WERI-Rb-1 (cell line): Measurements from ENCODE around the gene NLRP6.

Source experiments
- DNase-seq: peaks from one replicate; pipeline ENCODE4 v3.0.0-alpha.2; 2020
- H3K27ac ChIP-seq: fragments of 250-450 bp; sonication (Bioruptor Pico); 2 replicates; pipeline ENCODE4 v1.5.1; 2020; ENCODE audit warnings: mild to moderate bottlenecking, moderate library complexity
- H3K27me3 ChIP-seq: fragments of 250-450 bp; sonication (Bioruptor Pico); 2 replicates; pipeline ENCODE4 v1.5.1; 2021; ENCODE audit warnings: mild to moderate bottlenecking, low read depth, moderate library complexity; ENCODE audit not compliant: insufficient read depth, severe bottlenecking
- H3K36me3 ChIP-seq: fragments of 250-450 bp; sonication (Bioruptor Pico); 2 replicates; pipeline ENCODE4 v1.5.1; 2020; ENCODE audit warnings: mild to moderate bottlenecking, moderate library complexity
- H3K4me3 ChIP-seq: 2 replicates; pipeline ENCODE4 v1.5.1; 2011; ENCODE audit warnings: low read depth, mild to moderate bottlenecking, control low read depth, low read length
- H3K9me3 ChIP-seq: fragments of 250-450 bp; sonication (Bioruptor Pico); 2 replicates; pipeline ENCODE4 v1.5.1; 2021; ENCODE audit warnings: mild to moderate bottlenecking, moderate library complexity; ENCODE audit not compliant: severe bottlenecking
- TF ChIP-seq, protein P1 (sequence below): IDR thresholded peaks from 2 replicates; pipeline ENCODE4 v1.5.1; 2011; ENCODE audit warnings: low read depth, mild to moderate bottlenecking, control low read depth, inconsistent platforms, low read length

Gene NLRP6

GRCh38 chr11:287821-288477, 9.7 kb downstream of the NLRP6 start:
- Histone ChIP-seq H3K27me3 (no peaks in the 10 kb centered on the region), H3K9me3 (no peaks in the 10 kb centered on the region), H3K27ac (no peak overlapping the region), H3K4me3 (peak overlapping the region; percentile 40), H3K36me3 (no peaks in the 10 kb centered on the region; the same call in 1 of the 2 replicates)
- TF ChIP-seq, protein P1, sequence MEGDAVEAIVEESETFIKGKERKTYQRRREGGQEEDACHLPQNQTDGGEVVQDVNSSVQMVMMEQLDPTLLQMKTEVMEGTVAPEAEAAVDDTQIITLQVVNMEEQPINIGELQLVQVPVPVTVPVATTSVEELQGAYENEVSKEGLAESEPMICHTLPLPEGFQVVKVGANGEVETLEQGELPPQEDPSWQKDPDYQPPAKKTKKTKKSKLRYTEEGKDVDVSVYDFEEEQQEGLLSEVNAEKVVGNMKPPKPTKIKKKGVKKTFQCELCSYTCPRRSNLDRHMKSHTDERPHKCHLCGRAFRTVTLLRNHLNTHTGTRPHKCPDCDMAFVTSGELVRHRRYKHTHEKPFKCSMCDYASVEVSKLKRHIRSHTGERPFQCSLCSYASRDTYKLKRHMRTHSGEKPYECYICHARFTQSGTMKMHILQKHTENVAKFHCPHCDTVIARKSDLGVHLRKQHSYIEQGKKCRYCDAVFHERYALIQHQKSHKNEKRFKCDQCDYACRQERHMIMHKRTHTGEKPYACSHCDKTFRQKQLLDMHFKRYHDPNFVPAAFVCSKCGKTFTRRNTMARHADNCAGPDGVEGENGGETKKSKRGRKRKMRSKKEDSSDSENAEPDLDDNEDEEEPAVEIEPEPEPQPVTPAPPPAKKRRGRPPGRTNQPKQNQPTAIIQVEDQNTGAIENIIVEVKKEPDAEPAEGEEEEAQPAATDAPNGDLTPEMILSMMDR: no peak
- DNase-seq: no peak

DNA sequence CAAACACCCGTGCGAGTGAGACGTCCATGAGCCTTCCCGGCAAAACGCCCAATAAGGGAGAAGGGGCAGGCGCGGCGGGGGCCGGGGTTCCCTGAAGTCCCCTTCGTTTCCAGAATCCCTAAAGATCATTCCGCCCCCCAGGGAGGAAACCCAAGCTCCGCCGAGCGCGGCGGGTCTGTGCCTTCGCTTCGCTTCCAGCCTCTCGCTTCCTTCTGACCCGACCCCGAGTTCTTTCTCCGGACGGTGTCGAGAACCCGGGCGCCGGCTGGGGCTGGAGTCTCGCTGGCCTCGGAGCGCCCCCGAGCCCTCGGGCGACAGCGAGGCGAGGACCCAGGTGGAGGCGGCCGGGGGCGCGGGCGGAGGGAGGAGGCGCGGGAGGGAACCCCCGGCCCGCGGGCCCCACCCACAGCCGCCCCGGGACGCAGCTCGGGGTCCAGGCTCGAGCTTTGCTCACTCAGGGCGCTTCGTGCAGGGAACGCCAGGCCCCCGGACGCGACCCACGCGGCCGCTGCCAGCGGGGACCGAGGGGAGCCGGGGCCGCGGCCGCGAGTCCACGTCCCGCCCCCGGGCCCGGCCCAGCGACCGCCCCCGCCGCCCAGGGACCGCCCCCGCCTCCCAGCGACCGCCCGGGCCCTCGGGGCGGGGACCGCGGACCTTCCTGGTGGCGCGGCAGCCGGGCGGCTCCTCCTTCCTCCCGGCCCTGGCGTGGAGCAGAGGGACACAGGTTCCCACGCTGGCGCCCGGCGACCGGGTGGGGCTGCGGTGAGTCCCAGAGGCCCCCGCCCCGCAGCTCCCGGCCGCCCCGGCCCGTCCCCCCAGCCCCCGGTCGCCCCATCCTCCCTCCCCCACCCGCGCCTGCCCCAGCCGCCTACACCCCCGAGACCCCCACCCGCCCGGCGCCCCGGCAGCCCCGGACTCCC, 10.5 kb downstream of the NLRP6 start, which contains the start of gene PGGHG:
PGGHG (plus strand) TSS at position 649 of the 920 bp plus-strand sequence. CDS start 691 bp downstream, outside the sequence.
- TF ChIP-seq, protein P1: no peak
- peak; percentile 74 for DNase-seq
- H3K9me3 ChIP-seq: no peaks in the 10 kb centered on the region
- peak within 1 kb of the TSS; percentile 27 for H3K27ac ChIP-seq
- no peaks in the 10 kb centered on the region for H3K27me3 ChIP-seq
- peak within 1 kb of the TSS; percentile 40 for H3K4me3 ChIP-seq
- H3K36me3 ChIP-seq: no peaks in the 10 kb centered on the region; the same call in 1 of the 2 replicates

DNA sequence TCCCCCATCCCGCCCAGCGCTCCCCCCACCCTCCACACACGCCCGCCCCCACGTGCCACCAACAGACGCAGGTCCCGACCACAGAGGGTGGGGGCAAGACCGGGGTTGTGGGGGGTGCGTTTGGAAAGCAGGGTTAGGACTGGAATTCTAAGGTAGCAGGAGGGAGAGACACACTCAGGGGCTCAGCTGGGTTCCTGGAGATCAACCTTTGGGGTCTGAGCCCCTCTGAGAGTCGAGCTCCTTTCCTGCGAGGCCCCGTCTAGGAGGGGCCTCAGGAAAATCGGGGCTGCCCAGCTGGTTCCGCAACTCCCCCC, 11.1 kb downstream of the NLRP6 start:
- H3K27me3 ChIP-seq: no peaks in the 10 kb centered on the region
- no peaks in the 10 kb centered on the region for H3K9me3 ChIP-seq
- H3K27ac ChIP-seq: no peak overlapping the region
- peak; percentile 11 for DNase-seq
- peak overlapping the region; percentile 39 for H3K4me3 ChIP-seq
- TF ChIP-seq, protein P1: no peak
- H3K36me3 ChIP-seq: no peaks in the 10 kb centered on the region; the same call in 1 of the 2 replicates

- peak overlapping the region; percentile 39 for H3K4me3 ChIP-seq
- TF ChIP-seq, protein P1: no peak
Observed at GRCh38 chr11:289712-290620, 11.8 kb downstream of the NLRP6 start.

GRCh38 chr11:290621-291231, 12.5 kb downstream of the NLRP6 start:
- Histone ChIP-seq H3K9me3 (no peaks in the 10 kb centered on the region), H3K27ac (no peak overlapping the region)
- TF ChIP-seq, protein P1: no peak

More at GRCh38 chr11:289712-290620, 11.8 kb downstream of the NLRP6 start:
- Histone ChIP-seq H3K27me3 (no peaks in the 10 kb centered on the region), H3K27ac (no peak overlapping the region), H3K9me3 (no peaks in the 10 kb centered on the region), H3K36me3 (no peaks in the 10 kb centered on the region; the same call in 1 of the 2 replicates)
- DNase-seq: peak; percentile 10

More at GRCh38 chr11:290621-291231, 12.5 kb downstream of the NLRP6 start:
- no peaks in the 10 kb centered on the region for H3K27me3 ChIP-seq
- H3K4me3 ChIP-seq: no peak overlapping the region
- no peaks in the 10 kb centered on the region; the same call in 1 of the 2 replicates for H3K36me3 ChIP-seq
- DNase-seq: no peak
